LoVo (cell line): ENCODE data around the gene RTL9.
A peak's percentile ranks its signal among the peaks of the same experiment; 100 is the strongest.
"Not testable (repeated sequence)": the region's sequence is repeated elsewhere in the genome, so short reads cannot be mapped to it uniquely, and the experiment has no call there.

ENCODE experiments used
- DNase-seq: peaks from one replicate; pipeline ENCODE4 v3.0.0-alpha.2; 2016; ENCODE audit warnings: low spot score

RTL9 gene

GRCh38 chrX:110358548-110358947, at the start of gene RTL9:
Gene RTL9, plus strand, starts transcription at chrX:110358848. Its CDS starts 91,770 bp downstream, at chrX:110450618.
- no peak for DNase-seq

- no peak for DNase-seq
Measured at GRCh38 chrX:110310000-110310790, 48.5 kb upstream of the RTL9 start.

- no peak for DNase-seq
Measured at GRCh38 chrX:110310896-110311295, 47.8 kb upstream of the RTL9 start.

- no peak for DNase-seq
Measured at GRCh38 chrX:110311437-110312230, 47.0 kb upstream of the RTL9 start.

GRCh38 chrX:110315551-110315950, 43.1 kb upstream of the RTL9 start:
- DNase-seq, result no peak

GRCh38 chrX:110316351-110317060, 42.1 kb upstream of the RTL9 start:
- DNase-seq, result no peak

GRCh38 chrX:110317061-110317819, 41.4 kb upstream of the RTL9 start:
- no peak for DNase-seq

- peak; percentile 77 for DNase-seq
Measured at GRCh38 chrX:110317820-110318663, 40.6 kb upstream of the RTL9 start, which contains the start of gene AMMECR1. Gene AMMECR1, minus strand, starts transcription at chrX:110318085. Its CDS starts 14 bp downstream, at chrX:110318071.

- DNase-seq, result peak; percentile 25
Measured at GRCh38 chrX:110318664-110318968, 40.0 kb upstream of the RTL9 start.

- no peak for DNase-seq
Measured at GRCh38 chrX:110320381-110320987, 38.2 kb upstream of the RTL9 start.

- DNase-seq, result no peak
Measured at GRCh38 chrX:110321081-110321480, 37.6 kb upstream of the RTL9 start.

GRCh38 chrX:110321670-110322069, 37.0 kb upstream of the RTL9 start:
- no peak for DNase-seq

GRCh38 chrX:110322603-110323002, 36.0 kb upstream of the RTL9 start:
- DNase-seq, result no peak

GRCh38 chrX:110326712-110327111, 31.9 kb upstream of the RTL9 start:
- no peak for DNase-seq

- no peak for DNase-seq
Measured at GRCh38 chrX:110327336-110327735, 31.3 kb upstream of the RTL9 start.

- not testable (repeated sequence) for DNase-seq
Measured at GRCh38 chrX:110328613-110329012, 30.0 kb upstream of the RTL9 start.

GRCh38 chrX:110331444-110332030, 27.1 kb upstream of the RTL9 start:
- DNase-seq, result no peak

- DNase-seq, result not testable (repeated sequence)
Measured at GRCh38 chrX:110333458-110333857, 25.2 kb upstream of the RTL9 start.

GRCh38 chrX:110338935-110339334, 19.7 kb upstream of the RTL9 start:
- DNase-seq, result no peak
